GM12891 (cell line): ENCODE results near the gene TRA2B.

Experiments used
- DNase-seq: peaks from one replicate; pipeline ENCODE4 v3.0.0; 2011; ENCODE audit warnings: low spot score; ENCODE audit not compliant: insufficient read length
- FAIRE-seq: peaks from 2 replicates; lab custom pipeline; 2011; peaks lifted over from hg19 to GRCh38; lab: Jason Lieb, UNC
- PAX5 ChIP-seq: IDR thresholded peaks from 2 replicates; pipeline ENCODE4 v1.6.1; 2011; ENCODE audit warnings: low read length, moderate library complexity, mild to moderate bottlenecking; ENCODE audit not compliant: insufficient read depth, severe bottlenecking
- POLR2A ChIP-seq: IDR thresholded peaks from 2 replicates; pipeline ENCODE4 v1.6.1; 2011; ENCODE audit warnings: low read depth, low read length, control low read depth
- POLR2AphosphoS5 ChIP-seq: IDR thresholded peaks from 2 replicates; pipeline ENCODE4 v1.6.1; 2011; ENCODE audit warnings: low read depth, low read length, control low read depth
- POU2F2 ChIP-seq: IDR thresholded peaks from 2 replicates; pipeline ENCODE4 v1.6.1; 2011; ENCODE audit warnings: low read depth, mild to moderate bottlenecking, control low read depth, low read length, moderate library complexity
- SPI1 ChIP-seq: IDR thresholded peaks from 2 replicates; pipeline ENCODE4 v1.6.1; 2011; ENCODE audit warnings: low read depth, low read length, control low read depth
- TAF1 ChIP-seq: IDR thresholded peaks from 2 replicates; pipeline ENCODE4 v1.6.1; 2011; ENCODE audit warnings: low read depth, low read length, control low read depth

TRA2B gene

DNA sequence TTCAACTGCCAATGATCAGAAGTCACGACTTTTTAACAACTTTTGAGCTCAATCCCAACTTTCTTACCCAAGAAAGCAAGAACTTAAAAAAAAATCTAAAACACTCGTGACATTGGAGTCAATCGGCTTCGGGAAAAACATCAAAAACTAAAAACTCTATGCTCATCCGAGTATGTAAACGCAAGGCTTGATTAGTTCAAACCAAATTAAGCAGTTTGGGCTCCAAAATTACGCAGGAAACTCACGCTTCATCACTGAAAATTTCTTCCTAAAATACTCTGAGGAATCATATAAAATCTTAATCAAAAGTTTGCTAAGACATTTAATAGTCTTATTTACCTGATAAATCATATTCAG is 1.6 kb downstream of the TRA2B start:
- TF ChIP-seq PAX5, result no peak
- no peak for FAIRE-seq

DNA sequence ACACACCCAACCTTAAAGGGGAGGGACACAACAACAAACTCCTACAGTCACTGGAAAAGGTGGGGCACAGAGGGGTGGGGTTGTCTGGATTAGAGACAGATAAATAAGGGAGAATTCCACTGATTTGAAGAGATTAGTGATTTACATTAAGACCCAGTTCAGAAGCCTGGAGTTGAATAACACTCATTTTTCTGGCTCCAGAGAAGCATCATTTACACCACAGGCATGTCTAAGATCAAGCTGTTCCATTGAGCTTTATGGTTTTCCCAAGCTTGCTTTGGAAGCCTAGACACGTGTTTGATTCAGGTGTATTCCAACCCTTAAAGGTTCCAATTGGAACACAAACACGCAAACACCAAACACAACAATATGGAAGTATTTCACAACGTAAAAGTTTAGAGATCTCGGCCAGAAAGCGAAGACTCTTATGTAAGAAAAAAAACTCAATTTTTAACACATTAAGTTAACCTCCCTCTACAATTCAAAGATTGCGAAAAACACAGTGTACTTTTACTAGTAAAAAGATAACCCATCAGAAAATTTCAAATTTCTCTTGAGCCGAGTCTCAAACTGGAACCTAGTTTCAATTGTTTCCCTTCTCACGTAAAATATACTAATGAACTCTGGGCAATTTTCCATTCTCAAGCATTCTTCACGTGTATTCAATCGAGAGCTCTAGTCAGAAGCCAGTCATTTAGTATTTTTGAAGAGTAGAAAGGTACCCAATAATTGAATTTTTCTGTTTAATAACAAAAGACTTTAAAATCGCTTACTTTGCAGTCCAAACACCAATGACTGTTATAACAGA is 2.1 kb downstream of the TRA2B start:
- DNase-seq (no peak), FAIRE-seq (no peak)
- TF ChIP-seq POLR2A, result 0 out of 2 replicates have a peak, but pooled peaks have one; percentile 11
- no peak for TF ChIP-seq TAF1

More for the DNA sequence above, 1.6 kb downstream of the TRA2B start:
- no peak for DNase-seq

DNA sequence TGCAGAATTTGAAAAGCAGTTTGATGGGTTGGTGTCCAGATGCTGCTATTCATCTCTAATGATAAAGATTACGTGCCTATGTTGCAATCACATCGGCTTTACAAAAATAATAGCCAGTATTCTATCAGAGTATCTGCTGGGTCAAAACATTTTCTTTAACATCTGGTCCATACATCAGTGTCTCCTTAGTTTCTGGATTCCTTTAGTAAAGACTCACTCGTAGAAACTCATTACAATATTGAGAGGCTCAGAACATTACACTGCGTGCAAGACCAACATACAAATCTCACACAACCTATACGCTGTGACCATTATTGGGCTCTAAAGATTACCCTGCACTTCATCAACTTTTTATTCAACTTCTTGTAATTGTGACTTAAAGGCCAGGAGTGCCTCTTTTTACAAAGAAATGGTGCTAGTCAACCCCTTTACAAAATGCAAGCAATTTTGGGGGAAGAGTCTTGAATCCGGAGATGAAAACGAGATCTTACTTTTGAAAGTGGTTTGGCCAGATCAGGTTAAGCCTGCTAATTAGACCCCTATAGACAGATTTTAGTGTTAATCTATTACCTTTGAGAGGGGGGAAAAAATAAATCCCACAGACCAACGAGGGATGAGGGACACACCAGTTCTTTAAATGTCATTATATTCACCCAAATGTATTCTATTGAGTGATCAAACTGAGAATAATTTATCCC is 2.9 kb downstream of the TRA2B start:
- DNase-seq (no peak), FAIRE-seq (no peak)
- TF ChIP-seq PAX5 (no peak), POU2F2 (no peak), POLR2A (no peak; the same call in 1 of the 2 replicates), TAF1 (no peak), POLR2AphosphoS5 (no peak), SPI1 (no peak)

- FAIRE-seq (no peak), DNase-seq (no peak)
- TF ChIP-seq PAX5 (no peak), POU2F2 (no peak), SPI1 (no peak), POLR2AphosphoS5 (no peak)
Observed at GRCh38 chr3:185934174-185934557, 3.6 kb downstream of the TRA2B start.

- no peak for TF ChIP-seq POLR2A
- TF ChIP-seq POU2F2, result no peak
- TF ChIP-seq TAF1, result no peak
- TF ChIP-seq SPI1, result no peak
- TF ChIP-seq PAX5, result no peak
- TF ChIP-seq POLR2AphosphoS5, result no peak
- no peak for FAIRE-seq
- no peak for DNase-seq
Observed at GRCh38 chr3:185933374-185934173, 4.2 kb downstream of the TRA2B start.

DNA sequence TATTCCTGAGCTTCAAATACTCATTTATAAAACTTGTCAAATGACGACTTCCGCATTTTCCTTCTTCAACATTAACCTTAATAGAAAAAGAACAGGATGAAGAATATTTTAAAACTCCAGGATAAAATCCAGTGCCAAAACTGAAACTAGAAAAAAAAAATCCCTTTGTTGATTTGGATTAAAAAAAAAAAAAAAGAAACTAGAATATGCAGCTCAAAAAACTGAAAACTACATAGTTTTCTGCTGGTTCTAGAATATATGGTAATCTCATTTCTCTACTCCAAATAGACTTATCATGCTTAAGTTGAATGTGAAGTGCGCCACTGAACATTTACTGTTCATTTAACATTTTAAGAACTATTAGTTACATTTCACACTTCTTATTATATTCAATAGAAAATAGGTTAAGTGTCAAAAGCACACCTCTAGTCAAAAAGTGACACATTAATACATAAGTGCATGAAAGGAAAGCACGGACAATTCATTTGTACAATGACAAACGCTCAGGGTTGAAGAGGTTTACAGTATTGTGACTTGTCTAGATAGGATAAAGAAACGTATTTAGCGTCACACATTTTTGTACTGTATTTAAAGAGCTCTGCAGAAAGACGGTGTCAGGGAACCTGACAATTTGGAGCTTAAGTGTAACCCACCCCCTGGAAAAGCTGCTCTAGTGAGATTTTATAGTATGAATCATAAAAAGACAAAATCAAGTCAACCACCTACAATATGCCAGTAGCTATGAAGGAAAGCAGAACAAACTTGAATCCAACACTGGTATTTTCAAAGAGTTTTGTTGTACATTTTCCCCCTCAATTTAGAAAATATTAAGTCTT is 5.8 kb downstream of the TRA2B start:
- DNase-seq (no peak), FAIRE-seq (no peak)
- TF ChIP-seq POU2F2 (no peak), POLR2A (no peak), SPI1 (no peak; the same call in 1 of the 2 replicates), PAX5 (no peak), TAF1 (no peak), POLR2AphosphoS5 (no peak)

DNA sequence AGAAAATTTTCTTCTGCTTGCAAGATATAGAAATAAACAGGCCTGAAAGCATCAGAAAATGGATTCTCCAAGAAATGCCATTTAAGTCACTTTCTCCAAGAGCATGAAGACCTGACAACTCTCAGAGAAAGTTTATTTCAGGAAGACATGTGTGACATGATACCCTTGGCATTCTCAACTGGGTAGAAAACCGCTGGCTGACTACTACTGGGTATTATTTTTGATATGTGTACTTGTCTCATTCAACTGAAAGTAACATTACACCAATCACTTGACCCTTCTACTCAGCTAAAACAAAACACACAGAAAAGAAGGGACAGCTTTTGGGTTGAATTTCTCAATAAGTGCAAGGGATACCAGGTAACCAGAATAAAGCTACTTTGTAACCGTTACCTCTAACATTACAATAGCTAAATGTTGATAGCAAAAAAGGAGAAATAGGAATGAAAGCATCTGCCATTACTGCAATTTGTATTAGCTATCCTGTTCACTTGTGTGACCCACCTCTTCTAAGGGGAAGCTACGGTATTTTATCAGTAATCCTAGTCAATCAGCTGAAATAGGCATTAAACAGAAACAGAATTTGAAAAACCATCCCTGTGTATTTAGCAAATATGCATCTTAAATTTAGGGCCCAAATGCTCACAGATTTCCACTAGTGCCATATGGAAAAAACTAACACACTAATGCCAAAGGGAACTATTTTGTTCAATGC is 7.3 kb downstream of the TRA2B start:
- no peak for TF ChIP-seq SPI1
- 0 out of 2 replicates have a peak, but pooled peaks have one; percentile 28 for TF ChIP-seq POLR2AphosphoS5
- DNase-seq, result no peak
- no peak for FAIRE-seq

DNA sequence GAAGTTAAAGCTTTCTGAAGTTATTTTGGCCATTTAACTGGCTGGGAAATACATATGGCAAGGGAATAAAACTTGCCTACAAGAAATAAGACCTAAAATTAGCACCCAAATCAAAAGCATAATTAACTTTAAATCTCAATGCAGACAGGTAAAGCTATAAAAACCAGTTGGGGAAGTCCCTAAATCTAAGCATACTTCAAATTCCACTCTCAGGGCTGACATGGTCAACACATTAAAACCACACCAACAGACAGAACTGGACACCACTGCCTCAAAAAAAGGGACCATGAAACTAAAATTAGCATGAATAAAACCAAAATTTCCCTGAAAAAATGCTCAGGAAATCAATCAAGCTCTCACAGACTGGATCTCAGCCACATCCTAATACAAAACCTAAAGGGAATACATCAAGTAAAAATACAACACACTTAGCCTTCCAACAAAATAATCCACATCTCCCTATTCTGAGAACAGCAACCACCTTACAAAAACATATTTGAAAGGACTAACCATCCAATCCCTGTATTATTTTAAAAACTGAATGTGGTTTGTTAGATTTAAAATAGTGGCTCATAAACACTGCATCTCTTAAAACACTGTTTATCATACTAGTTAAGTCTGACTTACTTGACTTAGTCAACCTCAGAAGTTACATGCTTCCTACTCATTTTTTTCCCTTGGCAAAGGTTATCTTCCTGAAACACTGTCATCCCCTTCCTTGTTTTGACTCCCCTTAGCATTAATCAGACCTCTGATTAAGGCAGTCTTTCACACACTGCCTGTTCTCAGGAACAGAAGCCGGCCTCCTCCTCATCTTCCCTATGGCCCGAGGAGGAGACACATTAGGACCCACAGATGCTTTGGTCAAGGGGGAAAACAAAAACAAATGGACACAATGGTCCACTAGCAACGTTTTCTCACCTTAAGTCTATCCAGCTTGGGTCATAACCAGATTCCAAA is 8.3 kb downstream of the TRA2B start:
- TF ChIP-seq TAF1, result no peak
- TF ChIP-seq PAX5, result no peak
- TF ChIP-seq POLR2A, result peak; percentile 38; the same call in 1 of the 2 replicates
- TF ChIP-seq POU2F2, result no peak
- peak; percentile 45 for TF ChIP-seq POLR2AphosphoS5
- TF ChIP-seq SPI1, result no peak
- FAIRE-seq (no peak), DNase-seq (no peak)
